Stimulated activated CD8-positive, alpha-beta memory T cell treated with anti-CD3 and anti-CD28 coated beads, Interleukin-4, amount 100 ng/mL, for 24 hours (primary cell): ENCODE results near the gene NDUFA13.

Source experiments
- DNase-seq: peaks from one replicate; pipeline ENCODE4 v3.0.0-alpha.2; 2020; ENCODE audit warnings: low read depth

NDUFA13 gene

GRCh38 chr19:19548915-19549759 lies 33.1 kb downstream of the NDUFA13 start:
- DNase-seq = no peak

- no peak for DNase-seq
These were observed 33.9 kb downstream of the NDUFA13 start for GRCh38 chr19:19549804-19550464.

- DNase-seq = no peak
These were observed 34.5 kb downstream of the NDUFA13 start for GRCh38 chr19:19550485-19550929.

GRCh38 chr19:19550972-19551852 lies 35.2 kb downstream of the NDUFA13 start:
- no peak for DNase-seq

GRCh38 chr19:19551853-19552192 lies 35.8 kb downstream of the NDUFA13 start:
- no peak for DNase-seq

GRCh38 chr19:19552798-19553197 lies 36.8 kb downstream of the NDUFA13 start:
- DNase-seq = no peak

GRCh38 chr19:19553670-19554069 lies 37.6 kb downstream of the NDUFA13 start:
- no peak for DNase-seq

GRCh38 chr19:19554074-19555023 lies 38.3 kb downstream of the NDUFA13 start:
- DNase-seq = peak; percentile 39

GRCh38 chr19:19558055-19558454 lies 42.0 kb downstream of the NDUFA13 start:
- no peak for DNase-seq

GRCh38 chr19:19558636-19559035 lies 42.6 kb downstream of the NDUFA13 start:
- DNase-seq = no peak

GRCh38 chr19:19559931-19560330 lies 43.9 kb downstream of the NDUFA13 start:
- DNase-seq = no peak

- DNase-seq = no peak
These were observed 46.1 kb downstream of the NDUFA13 start for GRCh38 chr19:19561946-19562664.

- DNase-seq = peak; percentile 15
These were observed 46.8 kb downstream of the NDUFA13 start for GRCh38 chr19:19562665-19563347.

- DNase-seq = no peak
These were observed 47.4 kb downstream of the NDUFA13 start for GRCh38 chr19:19563348-19563848.

GRCh38 chr19:19566306-19566705 lies 50.3 kb downstream of the NDUFA13 start:
- no peak for DNase-seq

GRCh38 chr19:19567391-19567790 lies 51.4 kb downstream of the NDUFA13 start:
- DNase-seq = no peak

GRCh38 chr19:19568802-19569756 lies 53.1 kb downstream of the NDUFA13 start:
- DNase-seq = no peak

- DNase-seq = no peak
These were observed 54.5 kb downstream of the NDUFA13 start for GRCh38 chr19:19570571-19570970.
